Measurements from ENCODE around the gene SH3D19. TPM values are rescaled to one million over a fixed set of nuclear protein-coding genes. Genes with fewer than 3 reads are reported as not detected.

The SH3D19 gene
- total RNA-seq, 1 experiment from 2014 or later: 13.7 TPM

DNA sequence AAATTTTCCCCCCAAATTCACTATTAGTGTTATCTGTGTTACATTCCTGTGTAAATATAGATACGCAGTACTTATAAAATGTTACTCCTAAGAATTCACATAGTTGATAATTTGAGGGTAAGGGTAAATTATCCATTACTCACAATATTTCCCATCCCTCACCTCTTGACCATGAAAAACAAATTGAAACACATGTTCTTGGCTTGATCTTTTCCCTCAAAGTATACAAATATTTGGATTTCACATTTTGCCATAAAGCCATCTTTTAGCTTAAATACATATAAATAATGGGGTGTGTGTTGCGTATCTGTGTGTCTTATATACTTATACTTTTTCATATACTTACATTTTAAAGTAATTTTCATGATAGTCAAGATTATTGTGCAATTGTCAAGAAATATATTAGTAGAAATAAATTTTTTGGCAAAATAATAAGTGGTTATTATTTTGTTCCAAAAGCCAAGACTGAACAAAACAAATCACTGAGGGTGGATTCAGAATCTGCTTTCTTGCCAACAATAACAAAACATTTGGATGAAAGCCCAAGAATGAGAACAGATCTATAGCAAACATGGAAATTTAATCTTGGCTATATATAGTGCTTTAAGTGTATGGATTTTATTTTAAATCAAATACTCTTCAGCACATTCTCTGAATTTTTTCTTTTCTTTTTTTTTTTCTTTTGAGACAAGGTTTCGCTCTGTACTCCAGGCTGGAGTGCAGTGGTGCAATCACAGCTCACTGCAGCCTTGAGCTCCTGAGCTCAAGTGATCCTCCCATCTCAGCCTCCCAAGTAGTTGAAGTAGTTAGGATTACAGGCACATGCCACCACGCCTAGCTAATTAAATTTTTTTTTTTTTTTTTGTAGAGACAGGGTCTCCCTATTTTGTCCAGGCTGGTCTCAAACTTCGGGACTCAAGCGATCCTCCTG is 97.0 kb downstream of the SH3D19 start:
- peak; percentile 7 for DNase-seq (ENCODE audit: low read depth)

DNA sequence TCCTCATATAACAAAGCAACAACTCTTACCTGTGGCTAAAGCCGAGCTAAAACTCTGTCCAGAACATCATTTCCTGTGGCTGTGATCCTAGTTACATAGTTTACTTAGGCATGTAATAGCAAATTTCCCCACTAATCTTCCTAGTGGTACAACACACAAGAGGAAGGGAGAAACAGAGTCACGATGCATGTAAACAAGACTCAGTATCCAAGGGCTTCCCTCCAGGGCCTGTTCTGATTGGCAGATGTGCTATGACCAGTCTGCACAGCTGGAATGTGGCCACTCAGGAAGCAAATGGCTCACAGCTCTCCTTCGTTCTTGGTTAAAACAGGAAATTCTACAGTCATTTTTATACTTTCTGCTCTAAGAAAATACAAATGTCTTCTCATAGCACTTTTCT is 97.7 kb downstream of the SH3D19 start:
- DNase-seq (ENCODE audit: low read depth): peak; percentile 59

DNA sequence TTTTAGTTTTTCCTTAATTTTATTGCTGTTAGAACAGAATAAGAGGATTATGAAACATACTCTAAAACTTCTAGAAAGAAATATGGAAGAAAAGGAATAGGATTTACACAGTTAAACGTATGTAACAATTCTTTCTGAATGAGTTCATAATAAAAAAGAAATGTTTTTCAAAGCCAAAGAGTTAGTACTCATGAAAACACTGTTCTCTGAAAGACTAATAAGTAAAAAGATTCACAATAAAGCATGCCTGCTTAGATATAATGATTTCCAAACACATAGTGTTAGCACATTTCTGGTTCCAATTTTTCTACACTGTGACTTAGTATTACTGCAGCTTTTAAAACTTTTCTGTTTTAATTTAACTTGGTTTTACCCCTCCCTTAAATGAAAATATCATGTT is 98.2 kb downstream of the SH3D19 start:
- no peak for DNase-seq (ENCODE audit: low read depth)

DNA sequence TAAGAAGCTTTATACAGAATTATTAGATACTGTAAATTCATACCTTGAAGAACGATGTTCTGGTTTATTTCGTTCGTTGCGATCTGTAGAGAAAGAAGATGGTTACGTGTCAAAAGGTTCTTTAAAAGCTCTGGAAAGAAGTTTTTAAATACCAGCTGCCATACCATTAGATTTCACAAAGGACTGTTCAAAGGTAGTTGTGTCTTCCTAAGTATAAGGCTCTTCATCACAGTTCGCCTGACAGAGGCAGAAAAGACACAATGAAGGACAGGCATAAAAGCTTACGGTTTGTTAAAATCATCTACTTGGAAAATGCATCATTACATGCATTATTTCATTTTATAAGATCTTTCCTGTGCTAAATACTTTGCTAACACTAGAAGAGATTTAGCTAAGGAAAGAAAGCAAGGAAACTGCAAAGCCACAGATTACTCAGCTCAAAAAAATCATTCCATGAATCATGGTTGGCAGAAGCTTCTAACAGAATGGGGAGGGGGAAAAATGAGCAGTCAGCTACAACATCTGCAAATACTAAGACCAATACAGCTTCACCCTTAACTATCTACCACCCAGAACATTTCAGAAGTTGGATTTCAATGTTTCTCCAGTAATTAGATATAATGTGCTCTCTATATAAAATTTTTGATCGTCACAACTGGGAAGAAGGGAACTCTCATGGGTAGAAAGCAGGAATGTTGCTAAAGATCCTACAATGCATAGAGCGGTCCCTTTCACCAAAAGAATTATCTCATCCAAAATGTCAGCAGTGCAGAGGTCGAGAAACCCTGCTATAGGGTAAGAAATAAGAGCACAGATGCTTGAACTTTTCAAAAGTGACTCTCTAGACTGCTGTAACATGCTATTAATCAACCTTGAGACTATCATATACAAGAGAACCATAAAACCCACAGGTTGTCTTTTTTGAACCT is 99.1 kb downstream of the SH3D19 start:
- DNase-seq (ENCODE audit: low read depth): peak; percentile 80

DNA sequence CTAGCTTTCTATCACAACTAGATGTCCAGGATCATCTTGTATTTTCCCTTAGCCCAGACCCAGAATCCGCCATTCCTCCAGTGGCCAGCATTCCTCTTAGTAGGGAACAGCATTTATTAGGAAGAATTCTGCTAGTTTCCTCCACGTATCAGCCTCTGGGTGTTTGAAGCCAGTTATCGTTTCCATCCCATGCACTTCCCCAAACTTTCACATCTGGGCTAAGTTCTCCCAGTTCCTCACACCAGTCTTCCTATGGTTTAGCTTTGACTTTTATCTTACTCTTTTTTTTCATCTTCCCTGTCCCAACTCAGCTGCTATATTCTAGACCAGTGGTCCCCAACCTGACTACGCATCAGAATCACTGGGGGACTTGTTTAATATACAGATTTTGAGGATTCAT is 101.9 kb downstream of the SH3D19 start:
- no peak for DNase-seq (ENCODE audit: low read depth)

DNA sequence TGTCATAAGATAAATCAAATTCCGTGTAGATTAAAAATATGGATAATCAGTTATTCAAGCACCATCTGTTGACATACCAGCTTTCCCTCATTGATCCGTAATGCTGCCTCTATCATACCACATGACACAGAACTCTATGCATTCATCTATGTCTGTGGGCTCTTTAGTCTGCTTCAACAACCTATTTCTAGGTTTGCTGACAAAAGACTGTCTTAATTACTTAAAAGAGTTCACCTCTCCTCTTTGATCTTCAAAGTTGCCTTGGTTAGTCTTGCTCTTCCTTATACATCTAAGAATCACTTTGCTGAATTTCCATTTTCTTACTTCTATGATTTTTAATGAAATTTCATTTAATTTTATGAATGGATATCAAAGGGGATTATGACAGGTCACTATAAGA is 105.5 kb downstream of the SH3D19 start:
- DNase-seq (ENCODE audit: low read depth): no peak

DNA sequence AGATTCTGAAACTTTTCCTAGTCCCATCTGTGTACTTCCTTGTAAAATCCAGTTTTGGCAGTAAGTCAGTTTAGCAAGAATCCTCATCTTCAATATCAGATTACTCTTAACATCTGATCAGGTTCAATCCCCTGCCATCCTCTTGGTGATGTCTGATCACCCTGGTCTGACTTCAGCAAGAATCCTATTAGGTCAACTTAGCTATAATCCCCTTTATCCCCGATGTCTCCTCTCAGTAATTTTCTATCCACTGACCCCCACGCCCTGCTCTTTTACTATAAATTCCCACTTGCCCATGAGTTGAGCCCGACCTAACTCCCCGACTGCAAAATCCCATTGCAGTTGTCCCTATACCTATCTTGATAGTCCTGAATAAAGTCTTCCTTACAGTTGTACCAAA is 106.3 kb downstream of the SH3D19 start:
- DNase-seq (ENCODE audit: low read depth): no peak

DNA sequence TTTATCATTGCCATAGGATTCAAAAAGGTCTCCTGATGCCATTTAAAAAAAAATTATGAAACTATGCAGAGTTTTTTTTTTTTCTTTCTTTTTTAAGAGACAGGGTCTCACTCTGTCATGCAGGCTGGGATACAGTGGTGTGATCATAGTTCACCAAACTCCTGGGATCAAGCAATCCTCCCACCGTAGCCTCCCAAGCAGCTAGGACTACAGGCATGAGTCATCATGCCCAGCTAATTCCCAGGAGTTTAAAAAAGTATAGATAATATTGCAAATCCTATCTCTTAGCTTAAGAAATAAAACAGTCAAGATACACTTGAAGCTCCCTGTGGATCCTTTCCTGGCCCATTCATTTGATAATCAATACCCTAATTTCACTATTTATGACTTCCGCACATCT is 107.1 kb downstream of the SH3D19 start:
- peak; percentile 17 for DNase-seq (ENCODE audit: low read depth)

DNA sequence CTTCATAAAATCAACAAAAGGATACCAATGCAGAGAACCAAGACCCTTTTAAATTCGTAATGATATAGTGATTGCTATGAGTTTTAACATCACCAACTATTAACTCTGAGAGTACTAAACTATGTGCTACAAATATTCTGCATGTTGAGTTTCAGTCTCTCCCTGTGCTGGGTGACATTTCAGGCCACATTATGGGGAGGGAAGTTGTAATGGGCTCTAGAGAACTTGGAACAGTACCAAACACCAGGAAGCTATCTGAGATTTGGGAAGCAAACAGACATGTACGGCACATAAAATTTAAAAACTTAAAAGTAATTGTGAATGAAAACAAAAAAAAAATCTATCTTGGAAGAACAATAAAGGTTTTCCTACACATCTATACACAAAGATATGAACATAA is 108.1 kb downstream of the SH3D19 start:
- no peak for DNase-seq (ENCODE audit: low read depth)

DNA sequence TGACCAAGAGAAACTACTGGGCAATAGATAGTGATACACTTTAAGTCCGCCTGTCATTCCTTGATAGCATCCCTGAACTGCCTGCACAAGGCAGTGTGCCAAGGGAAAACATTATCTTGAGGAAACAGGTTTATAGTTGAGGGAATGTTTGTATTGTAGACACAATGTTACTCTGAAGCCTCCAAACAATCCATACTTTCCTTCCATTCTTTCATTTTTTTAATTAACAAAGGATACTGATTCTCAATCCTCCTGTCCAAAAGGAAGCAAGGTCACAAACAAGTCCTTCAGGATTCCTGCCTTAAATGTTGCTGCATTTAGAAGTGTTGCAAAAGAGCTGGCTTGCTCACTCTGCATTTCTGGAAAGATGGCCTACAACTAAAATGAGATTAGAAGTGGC is 110.1 kb downstream of the SH3D19 start:
- no peak for DNase-seq (ENCODE audit: low read depth)

DNA sequence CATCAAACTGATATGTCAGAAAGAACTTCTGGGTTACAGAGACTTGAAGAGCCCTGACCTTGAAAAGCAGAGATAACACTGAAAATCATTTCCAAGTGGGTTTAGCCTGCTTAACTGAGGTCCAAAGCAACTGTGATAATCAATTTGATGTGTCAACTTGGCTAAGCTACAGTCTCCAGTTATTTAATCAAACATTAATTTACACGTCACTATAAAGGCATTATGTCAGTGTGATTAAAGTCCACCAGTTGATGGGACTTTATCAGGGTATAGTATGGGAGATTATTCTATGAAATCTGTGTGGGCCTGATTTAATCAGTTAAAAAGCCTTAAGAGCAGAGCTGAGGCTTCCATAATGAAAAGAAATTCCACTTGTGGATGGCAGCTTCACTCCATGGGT is 117.5 kb downstream of the SH3D19 start:
- no peak for DNase-seq (ENCODE audit: low read depth)

DNA sequence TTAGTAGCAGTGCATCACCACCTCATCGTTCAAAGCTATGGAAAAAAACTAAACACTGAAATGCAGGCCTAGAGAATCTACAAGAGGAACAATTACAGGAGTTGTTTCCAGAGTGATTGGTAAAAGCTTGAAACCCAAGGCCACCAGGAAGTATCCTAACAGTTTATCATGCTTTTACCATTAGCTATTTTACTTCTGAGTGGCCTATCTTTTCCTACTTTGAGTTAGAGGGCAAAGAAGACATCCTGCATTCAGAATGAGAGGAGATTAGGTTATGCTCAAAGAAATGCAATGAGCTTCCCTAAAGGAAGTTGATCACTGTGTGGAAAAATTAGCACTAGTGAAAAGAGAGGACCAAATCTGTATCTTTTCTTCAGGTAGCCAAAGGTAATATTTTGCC is 118.2 kb downstream of the SH3D19 start:
- DNase-seq (ENCODE audit: low read depth): no peak

DNA sequence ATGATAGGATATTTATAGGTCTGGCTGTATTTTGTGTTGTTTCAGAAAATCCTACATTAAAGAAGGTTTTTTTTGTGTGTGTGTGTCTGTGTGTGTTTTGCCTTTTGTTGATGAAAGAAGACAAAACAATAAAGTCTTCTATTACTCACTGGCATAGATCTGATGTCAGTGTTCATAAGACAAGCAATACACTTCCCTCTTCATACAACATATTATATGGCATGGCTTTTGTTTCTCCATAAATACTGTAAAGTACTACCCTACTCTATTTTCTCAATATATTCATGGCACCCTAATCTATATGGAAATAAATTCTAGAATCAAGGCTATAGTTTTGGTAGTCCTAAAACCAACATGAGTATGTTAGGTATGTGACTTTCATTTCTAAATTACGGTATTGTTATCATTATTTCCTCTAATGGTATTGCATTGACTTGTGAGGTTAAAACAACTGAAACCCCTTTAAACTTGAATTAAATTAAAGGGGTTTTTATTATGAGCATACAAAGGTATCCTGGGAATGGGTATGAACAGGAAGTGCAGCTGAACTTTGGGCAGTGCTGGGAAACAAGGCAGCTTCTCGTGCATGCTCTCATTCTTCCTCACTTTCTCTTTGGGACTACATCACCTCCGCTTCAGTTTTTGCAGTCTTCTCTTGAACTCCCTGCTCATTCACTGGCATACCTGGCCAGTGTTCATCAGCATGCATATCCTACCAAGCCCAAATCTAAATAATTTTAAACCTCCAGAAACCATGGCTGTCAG is 119.0 kb downstream of the SH3D19 start:
- no peak for DNase-seq (ENCODE audit: low read depth)

DNA sequence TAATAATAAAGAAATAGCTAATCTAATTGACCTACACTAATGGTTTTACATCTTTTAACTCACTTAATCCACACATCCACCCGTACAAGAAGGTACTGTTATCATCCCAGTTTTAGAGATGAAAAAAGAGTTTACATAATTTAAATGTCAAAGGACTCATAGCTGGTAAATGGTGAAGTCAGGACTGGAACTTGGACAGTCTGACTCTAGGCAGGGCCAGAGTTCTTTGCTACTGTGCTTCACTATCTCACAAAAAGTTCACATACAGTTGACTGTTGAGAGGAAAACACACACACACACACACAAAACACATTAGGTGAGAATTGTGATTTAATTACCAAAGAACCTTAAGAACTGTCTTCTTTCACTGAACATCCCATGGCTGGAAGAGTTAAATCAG is 119.7 kb downstream of the SH3D19 start:
- no peak for DNase-seq (ENCODE audit: low read depth)

DNA sequence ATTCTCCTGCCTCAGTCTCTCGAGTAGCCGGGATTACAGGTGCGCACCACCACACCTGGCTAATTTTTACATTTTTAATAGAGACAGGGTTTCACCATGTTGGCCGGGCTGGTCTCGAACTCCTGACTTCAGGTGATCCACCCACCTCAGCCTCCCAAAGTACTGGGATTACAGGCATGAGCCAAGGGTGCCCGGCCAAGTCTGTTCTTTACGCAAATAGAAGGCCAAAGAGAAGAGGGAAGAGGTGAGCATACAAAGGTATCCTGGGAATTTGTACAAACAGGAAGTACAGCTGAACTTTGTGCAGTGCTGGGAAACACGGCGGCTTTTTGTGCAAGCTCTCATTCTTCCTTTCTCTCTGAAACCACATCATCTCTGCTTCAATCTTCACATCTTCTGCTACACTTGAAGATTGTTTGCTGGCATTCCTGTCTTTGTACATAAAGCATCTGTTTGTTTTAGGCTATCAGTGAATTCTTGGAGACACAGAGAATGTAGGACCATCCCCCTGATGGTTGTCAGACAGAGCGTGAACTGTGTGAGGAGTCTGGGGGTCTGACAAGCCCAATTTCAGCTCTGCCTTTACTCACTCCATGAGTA is 120.4 kb downstream of the SH3D19 start:
- no peak for DNase-seq (ENCODE audit: low read depth)

DNA sequence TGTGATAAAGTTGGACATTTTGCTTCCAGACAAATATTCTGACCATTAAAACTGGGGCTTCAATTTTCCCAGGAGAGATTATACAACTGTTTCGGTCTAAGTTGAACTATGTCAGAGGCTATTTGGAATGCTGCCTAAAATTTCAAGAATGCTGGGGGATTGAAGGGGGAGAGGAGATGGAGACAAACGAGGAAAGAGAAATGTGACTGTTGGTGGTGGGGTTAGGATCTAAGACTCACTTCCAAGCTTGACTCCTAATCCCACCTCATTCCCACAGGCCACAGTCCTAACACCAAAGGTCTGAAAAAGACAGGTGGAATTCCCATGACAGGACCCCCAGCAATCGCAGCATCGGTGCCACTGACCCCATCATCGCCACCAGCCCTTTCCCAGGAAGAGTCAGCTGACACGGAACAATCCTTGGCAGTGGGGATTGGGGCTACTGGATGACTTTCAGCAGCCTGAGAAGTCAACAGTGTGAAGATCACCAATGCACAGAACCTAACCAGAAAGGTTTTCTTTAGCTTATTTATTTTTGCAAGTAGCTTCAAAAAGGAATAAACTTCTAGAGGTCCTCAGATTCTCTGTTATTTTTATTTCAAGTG is 122.5 kb downstream of the SH3D19 start:
- DNase-seq (ENCODE audit: low read depth): no peak

DNA sequence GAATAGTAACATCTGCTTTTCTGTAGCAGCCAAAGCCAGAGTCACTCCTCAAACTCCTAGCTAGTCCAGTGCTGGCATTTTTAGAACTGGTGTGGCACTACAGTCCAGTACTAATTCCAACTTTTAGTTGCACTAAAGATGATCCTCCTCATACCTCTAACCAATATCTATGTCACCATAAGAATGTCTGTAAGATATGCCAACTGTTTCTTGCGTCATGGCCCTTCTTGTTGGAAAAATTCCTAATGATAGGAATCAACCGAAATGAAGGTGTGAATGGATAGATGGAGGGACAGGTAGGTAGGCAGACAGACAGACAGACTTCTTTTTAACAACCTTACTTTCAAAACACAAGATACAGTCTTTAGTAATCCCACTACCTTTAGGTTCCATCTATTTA is 123.0 kb downstream of the SH3D19 start:
- no peak for DNase-seq (ENCODE audit: low read depth)

DNA sequence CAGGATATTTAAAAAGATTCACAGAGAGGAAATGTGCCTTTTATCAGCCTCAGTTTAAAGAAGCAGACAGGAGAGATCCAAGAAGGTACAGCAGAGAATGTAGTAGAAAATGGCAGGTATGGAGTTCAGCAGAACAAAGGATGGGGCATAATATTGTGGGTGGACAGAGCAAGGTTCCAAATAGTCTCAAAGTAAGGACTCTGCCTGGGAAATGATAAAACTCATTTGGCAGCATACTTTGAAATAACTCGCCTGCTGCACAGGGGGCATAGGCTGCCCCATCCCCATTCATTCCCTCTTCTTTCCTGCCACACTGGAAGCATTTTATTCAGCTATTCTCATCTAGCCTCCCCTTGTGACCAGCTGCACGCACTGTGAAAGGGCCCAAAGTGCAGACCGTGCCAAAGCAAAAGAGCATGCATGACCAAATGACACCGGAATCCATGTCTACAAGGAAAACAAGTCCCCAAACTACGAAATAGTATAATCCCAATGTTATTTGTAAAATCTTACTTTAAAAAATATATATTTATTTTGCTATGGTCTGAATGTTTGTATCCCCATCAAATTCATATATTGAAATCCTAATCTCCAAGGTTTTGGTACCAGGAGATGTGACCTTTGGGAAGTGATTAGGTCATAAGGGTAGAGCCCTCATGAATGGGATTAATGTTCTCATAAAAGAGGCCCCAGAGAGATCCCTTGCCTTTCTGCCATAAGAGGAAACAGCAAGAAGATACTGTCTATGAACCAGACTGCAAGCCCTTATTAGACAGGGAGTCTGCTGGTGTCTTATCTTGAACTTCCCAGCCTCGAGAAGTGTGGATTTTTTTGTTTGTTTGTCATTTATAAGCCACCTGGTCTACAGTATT is 125.8 kb downstream of the SH3D19 start:
- no peak for DNase-seq (ENCODE audit: low read depth)

DNA sequence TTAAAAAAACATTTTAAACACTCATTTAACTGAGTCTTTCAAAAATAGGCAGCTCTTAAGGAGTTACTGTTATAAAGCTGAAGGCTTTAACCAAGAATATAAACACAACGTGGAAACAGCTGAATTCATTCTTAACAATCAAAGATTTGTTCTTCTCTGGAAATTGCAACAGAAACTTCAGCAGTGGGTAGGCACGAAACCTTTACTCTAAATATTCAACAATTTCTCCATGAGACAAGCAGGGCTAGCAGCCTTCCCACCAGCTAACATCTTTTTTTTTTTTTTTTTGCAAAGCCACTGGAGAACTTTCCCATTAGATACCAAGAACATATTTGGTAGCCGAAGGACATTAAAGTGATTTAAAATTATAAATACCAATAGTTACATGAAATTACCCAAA is 126.7 kb downstream of the SH3D19 start:
- no peak for DNase-seq (ENCODE audit: low read depth)

DNA sequence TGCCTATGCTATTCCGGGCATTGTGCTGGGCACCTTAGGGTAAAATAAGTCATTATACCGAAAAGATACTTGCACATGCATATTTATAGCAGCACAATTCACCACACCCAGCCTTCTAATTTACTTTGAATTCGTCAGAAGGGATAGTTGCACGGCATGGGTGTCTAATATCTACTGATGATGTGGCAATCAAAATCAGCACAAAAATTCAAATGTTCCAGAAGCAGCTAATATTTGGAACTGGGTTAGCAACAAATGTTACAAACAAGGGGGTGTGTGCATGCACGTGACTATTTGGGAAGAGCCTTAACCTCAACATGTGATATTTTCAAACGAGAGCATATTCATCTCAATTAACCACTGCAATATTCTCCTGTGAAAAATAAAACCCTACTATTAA is 128.2 kb downstream of the SH3D19 start:
- no peak for DNase-seq (ENCODE audit: low read depth)
